ENCODE measurements around the gene EVA1A. TPM values are rescaled to one million over a fixed set of nuclear protein-coding genes. Genes with fewer than 3 reads are reported as not detected.

The EVA1A gene
- total and polyA plus RNA-seq, 2 experiments from 2014 or later = 0.51 to 0.57 TPM

GRCh38 chr2:75595541-75596395, 35.0 kb upstream of the EVA1A start:
- Histone ChIP-seq H3K9me3 (ENCODE audit: low read depth) (no peaks in the 10 kb centered on the region), H3K27me3 (no peaks in the 10 kb centered on the region), H3K27ac (no peak overlapping the region), H3K36me3 (no peaks in the 10 kb centered on the region), H3K4me1 (ENCODE audit: low read depth) (no peaks in the 10 kb centered on the region), H3K4me3 (no peak overlapping the region)
- no peak for TF ChIP-seq CTCF (IDR thresholded peaks at IDR 0.05; ENCODE audit: low read depth, low read length)
- peak in 1 of 2 donors; percentile 67 for DNase-seq (ENCODE audit: low read depth in 1 of 2, low spot score in 1 of 2)

- TF ChIP-seq CTCF (IDR thresholded peaks at IDR 0.05; ENCODE audit: low read depth, low read length) = no peak
- Histone ChIP-seq H3K27ac (no peak overlapping the region), H3K36me3 (no peaks in the 10 kb centered on the region), H3K9me3 (ENCODE audit: low read depth) (no peaks in the 10 kb centered on the region), H3K4me3 (no peak overlapping the region), H3K27me3 (no peaks in the 10 kb centered on the region), H3K4me1 (ENCODE audit: low read depth) (no peaks in the 10 kb centered on the region)
- no peak for DNase-seq (ENCODE audit: low read depth in 1 of 2, low spot score in 1 of 2)
Measured at GRCh38 chr2:75594596-75594995, 33.9 kb upstream of the EVA1A start.

GRCh38 chr2:75592888-75593287, 32.1 kb upstream of the EVA1A start:
- no peak for DNase-seq (ENCODE audit: low read depth in 1 of 2, low spot score in 1 of 2)
- H3K27me3 ChIP-seq = no peaks in the 10 kb centered on the region
- no peak overlapping the region for H3K27ac ChIP-seq
- no peaks in the 10 kb centered on the region for H3K4me1 ChIP-seq (ENCODE audit: low read depth)
- no peak for TF ChIP-seq CTCF (IDR thresholded peaks at IDR 0.05; ENCODE audit: low read depth, low read length)
- no peaks in the 10 kb centered on the region for H3K9me3 ChIP-seq (ENCODE audit: low read depth)
- H3K4me3 ChIP-seq = no peak overlapping the region
- no peaks in the 10 kb centered on the region for H3K36me3 ChIP-seq

GRCh38 chr2:75592030-75592429, 31.3 kb upstream of the EVA1A start:
- Histone ChIP-seq H3K27ac (no peak overlapping the region), H3K4me1 (ENCODE audit: low read depth) (no peaks in the 10 kb centered on the region), H3K36me3 (no peaks in the 10 kb centered on the region), H3K9me3 (ENCODE audit: low read depth) (no peaks in the 10 kb centered on the region), H3K27me3 (no peaks in the 10 kb centered on the region), H3K4me3 (no peak overlapping the region)
- no peak for TF ChIP-seq CTCF (IDR thresholded peaks at IDR 0.05; ENCODE audit: low read depth, low read length)
- peak in 1 of 2 donors; percentile 38 for DNase-seq (ENCODE audit: low read depth in 1 of 2, low spot score in 1 of 2)

GRCh38 chr2:75589391-75590105, 28.8 kb upstream of the EVA1A start:
- Histone ChIP-seq H3K36me3 (no peaks in the 10 kb centered on the region), H3K27ac (no peak overlapping the region), H3K27me3 (no peaks in the 10 kb centered on the region), H3K4me1 (ENCODE audit: low read depth) (no peaks in the 10 kb centered on the region), H3K4me3 (no peak overlapping the region), H3K9me3 (ENCODE audit: low read depth) (no peaks in the 10 kb centered on the region)
- DNase-seq (ENCODE audit: low read depth in 1 of 2, low spot score in 1 of 2) = peak in 1 of 2 donors; percentile 62
- TF ChIP-seq CTCF (IDR thresholded peaks at IDR 0.05; ENCODE audit: low read depth, low read length) = no peak

Measured in cardiac muscle cell (in vitro differentiated cells and primary cell).